Measurements from ENCODE around the gene ANK3.

- no peak for TF ChIP-seq CTCF (conservative IDR thresholded peaks at IDR 0.05 in 1 of 2, IDR thresholded peaks at IDR 0.05 in 1 of 2; ENCODE audit: low read depth in 1 of 2, low read length in 2 of 2)
- no peak for TF ChIP-seq EZH2 (IDR thresholded peaks at IDR 0.05; ENCODE audit: low read length, missing control alignments)
These were observed 152.7 kb downstream of the ANK3 start for GRCh38 chr10:60236869-60237524.

All from fibroblast of lung (primary cell).